Hematopoietic multipotent progenitor cell treated with erythropoietin and hydrocortisone succinate and interleukin-3 and kit ligand, for 17 days (in vitro differentiated cells): Measurements from ENCODE around the gene MYH14.
"Not testable (repeated sequence)": the region's sequence is repeated elsewhere in the genome, so short reads cannot be mapped to it uniquely, and the experiment has no call there.

Experiments used
- DNase-seq: peaks from one replicate; pipeline ENCODE4 v3.0.0-alpha.2; 2015; ENCODE audit warnings: low spot score

The MYH14 gene

GRCh38 chr19:50320596-50320995 is 117.2 kb downstream of the MYH14 start:
- DNase-seq = no peak

- DNase-seq = no peak
Observed at GRCh38 chr19:50321831-50322230, 118.4 kb downstream of the MYH14 start.

GRCh38 chr19:50322234-50322633 is 118.8 kb downstream of the MYH14 start:
- DNase-seq = no peak

- DNase-seq = no peak
Observed at GRCh38 chr19:50322931-50323781, 119.7 kb downstream of the MYH14 start.

GRCh38 chr19:50323782-50324133 is 120.3 kb downstream of the MYH14 start:
- no peak for DNase-seq

GRCh38 chr19:50324331-50324730 is 120.9 kb downstream of the MYH14 start:
- DNase-seq = no peak

- DNase-seq = peak; percentile 21
Observed at GRCh38 chr19:50325310-50326100, 122.1 kb downstream of the MYH14 start.

- DNase-seq = no peak
Observed at GRCh38 chr19:50326101-50326664, 122.8 kb downstream of the MYH14 start.

- no peak for DNase-seq
Observed at GRCh38 chr19:50327013-50327412, 123.6 kb downstream of the MYH14 start.

- no peak for DNase-seq
Observed at GRCh38 chr19:50327461-50328223, 124.2 kb downstream of the MYH14 start.

GRCh38 chr19:50328224-50328872 is 124.9 kb downstream of the MYH14 start:
- DNase-seq = no peak

GRCh38 chr19:50328873-50329145 is 125.4 kb downstream of the MYH14 start:
- DNase-seq = no peak

- DNase-seq = peak; percentile 66
Observed at GRCh38 chr19:50329146-50329925, 125.9 kb downstream of the MYH14 start, which contains the start of gene KCNC3. KCNC3 (minus strand) TSS chr19:50329377; CDS start chr19:50329082, 295 bp downstream.

- not testable (repeated sequence) for DNase-seq
Observed at GRCh38 chr19:50329926-50330294, 126.5 kb downstream of the MYH14 start.

- peak; percentile 7 for DNase-seq
Observed at GRCh38 chr19:50330365-50331078, 127.1 kb downstream of the MYH14 start.

- DNase-seq = no peak
Observed at GRCh38 chr19:50331221-50331993, 128.0 kb downstream of the MYH14 start.

GRCh38 chr19:50331994-50332243 is 128.5 kb downstream of the MYH14 start:
- DNase-seq = no peak

GRCh38 chr19:50332244-50333038 is 129.0 kb downstream of the MYH14 start:
- DNase-seq = no peak

GRCh38 chr19:50333235-50333736 is 129.9 kb downstream of the MYH14 start:
- no peak for DNase-seq
